Bronchial epithelial cell (primary cell): ENCODE measurements around the gene BMS1. TPM values are rescaled to one million over a fixed set of nuclear protein-coding genes. Genes with fewer than 3 reads are reported as not detected.
"Not testable (repeated sequence)": the region's sequence is repeated elsewhere in the genome, so short reads cannot be mapped to it uniquely, and the experiment has no call there.

Source experiments
- DNase-seq: peaks from one replicate; pipeline ENCODE4 v3.0.0-alpha.2; 2010; ENCODE audit warnings: low read depth
- FAIRE-seq: peaks from 2 replicates; lab custom pipeline; 2011; peaks lifted over from hg19 to GRCh38; lab: Jason Lieb, UNC
- H3K27me3 ChIP-seq: 2 replicates; pipeline ENCODE4 v1.5.1; 2011; ENCODE audit warnings: low read length; ENCODE audit not compliant: control insufficient read depth, insufficient read depth
- H3K36me3 ChIP-seq: 2 replicates; pipeline ENCODE4 v1.5.1; 2011; ENCODE audit warnings: low read length; ENCODE audit not compliant: control insufficient read depth, insufficient read depth
- H3K4me3 ChIP-seq: 2 replicates; pipeline ENCODE4 v1.5.1; 2011; ENCODE audit warnings: mild to moderate bottlenecking, low read depth, low read length, control low read depth
- CTCF ChIP-seq: IDR thresholded peaks from 2 replicates; pipeline ENCODE4 v1.5.1; 2011; ENCODE audit warnings: mild to moderate bottlenecking, moderate library complexity, low read length, control low read depth, inconsistent platforms; ENCODE audit not compliant: insufficient read depth, severe bottlenecking
- total RNA-seq: library from RNA; depleted of rRNA; stranded (reverse); fragments of >200 nt; gene quantifications from 2 replicates; pipeline ENCODE4 v1.2.1, GENCODE V29; 2014

The BMS1 gene
- total RNA-seq, 1 donor from 2014 or later, result 14.7 TPM

DNA sequence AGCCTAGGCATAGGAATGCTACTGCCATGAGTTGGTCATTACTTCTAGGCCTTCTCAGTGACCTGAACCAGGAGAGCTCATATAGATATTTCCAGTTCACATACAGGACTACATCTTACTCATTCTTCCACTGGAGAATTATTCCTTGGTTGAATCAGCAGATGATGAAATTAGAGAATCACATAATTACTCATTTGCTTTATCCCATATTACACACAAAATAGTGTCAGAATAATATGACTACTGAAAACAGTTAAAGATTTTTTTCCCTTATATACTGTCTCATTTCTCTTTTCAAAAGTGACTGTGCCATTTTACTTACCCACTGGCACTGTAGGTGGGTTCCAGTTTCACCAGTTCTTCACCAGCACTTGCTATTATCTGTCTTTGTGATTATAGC is 18.5 kb downstream of the BMS1 start:
- FAIRE-seq (no peak), DNase-seq (peak; percentile 43)
- no peaks in the 10 kb centered on the region for H3K27me3 ChIP-seq
- no peak overlapping the region for H3K4me3 ChIP-seq
- TF ChIP-seq CTCF, result no peak
- peaks cover 24% of the 10 kb centered on the region for H3K36me3 ChIP-seq

DNA sequence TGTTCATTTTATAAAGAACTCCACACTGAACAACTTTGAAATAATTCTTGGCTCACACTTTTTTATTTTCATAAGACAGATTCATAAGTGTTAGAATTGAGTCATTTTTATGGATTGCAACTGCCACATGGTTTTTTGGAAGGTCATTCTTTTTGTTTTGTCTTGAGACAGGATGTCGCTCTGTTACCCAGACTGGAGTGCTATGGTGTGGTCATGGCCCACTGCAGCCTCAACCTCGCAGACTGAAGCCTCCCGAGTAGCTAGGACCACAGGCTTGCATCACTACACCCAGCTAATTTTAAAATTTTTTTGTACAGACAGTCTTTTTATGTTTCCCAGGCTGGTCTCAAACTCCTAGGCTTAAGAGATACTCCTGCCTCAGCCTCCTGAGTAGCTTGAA is 20.3 kb downstream of the BMS1 start:
- no peaks in the 10 kb centered on the region for H3K27me3 ChIP-seq
- DNase-seq (no peak), FAIRE-seq (no peak)
- no peak for TF ChIP-seq CTCF
- no peak overlapping the region for H3K4me3 ChIP-seq
- H3K36me3 ChIP-seq, result peaks cover 15% of the 10 kb centered on the region

- FAIRE-seq, result no peak
- DNase-seq, result no peak
- Histone ChIP-seq H3K4me3 (no peak overlapping the region), H3K36me3 (peaks cover 5% of the 10 kb centered on the region), H3K27me3 (no peaks in the 10 kb centered on the region)
- TF ChIP-seq CTCF, result no peak
Observed at GRCh38 chr10:42809676-42810075, 27.1 kb downstream of the BMS1 start.

- DNase-seq (no peak), FAIRE-seq (no peak)
- Histone ChIP-seq H3K27me3 (no peaks in the 10 kb centered on the region), H3K4me3 (no peak overlapping the region), H3K36me3 (peaks cover 6% of the 10 kb centered on the region)
- TF ChIP-seq CTCF, result no peak
Observed at GRCh38 chr10:42812028-42812427, 29.4 kb downstream of the BMS1 start.

DNA sequence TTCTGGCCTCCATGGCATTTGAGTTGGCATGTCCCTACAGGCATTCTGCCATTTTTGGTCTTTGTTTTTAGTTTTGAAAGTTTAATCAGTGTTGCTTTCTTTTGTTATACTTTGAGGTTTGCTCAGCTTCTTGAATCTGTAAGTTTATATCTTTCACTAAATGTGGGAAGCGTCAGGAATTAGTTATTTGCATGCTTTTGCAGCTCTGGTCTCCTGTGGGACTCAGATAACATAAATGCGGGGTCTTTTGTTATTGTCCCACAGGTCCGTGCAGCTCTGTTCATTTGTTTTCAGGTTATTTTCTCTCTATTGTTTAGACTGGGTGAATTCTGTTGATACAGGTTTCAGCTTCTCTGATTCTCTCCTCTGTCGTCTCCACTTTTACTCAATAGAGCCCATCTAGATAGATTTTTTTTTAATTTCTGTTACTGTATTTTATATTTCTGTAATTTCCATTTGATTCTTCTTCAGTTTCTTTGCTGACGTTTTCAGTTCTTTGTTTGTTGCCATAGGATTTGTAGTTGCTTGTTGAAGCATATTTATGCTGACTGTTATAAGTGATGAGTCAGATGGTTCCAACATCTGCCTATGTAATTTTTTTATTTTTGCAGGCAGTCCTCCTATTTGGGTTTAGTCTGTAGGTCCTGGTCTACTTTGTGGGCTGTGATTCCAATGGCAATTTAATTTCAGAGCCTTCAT is 31.5 kb downstream of the BMS1 start:
- H3K36me3 ChIP-seq, result peaks cover 11% of the 10 kb centered on the region
- FAIRE-seq, result not testable (repeated sequence)
- peak; percentile 33 for DNase-seq

GRCh38 chr10:42816334-42816733 is 33.7 kb downstream of the BMS1 start:
- not testable (repeated sequence) for H3K27me3 ChIP-seq, H3K4me3 ChIP-seq, FAIRE-seq, DNase-seq
- peaks cover 11% of the 10 kb centered on the region for H3K36me3 ChIP-seq

More for the DNA sequence above, 31.5 kb downstream of the BMS1 start:
- H3K27me3 ChIP-seq, H3K4me3 ChIP-seq: not testable (repeated sequence)

DNA sequence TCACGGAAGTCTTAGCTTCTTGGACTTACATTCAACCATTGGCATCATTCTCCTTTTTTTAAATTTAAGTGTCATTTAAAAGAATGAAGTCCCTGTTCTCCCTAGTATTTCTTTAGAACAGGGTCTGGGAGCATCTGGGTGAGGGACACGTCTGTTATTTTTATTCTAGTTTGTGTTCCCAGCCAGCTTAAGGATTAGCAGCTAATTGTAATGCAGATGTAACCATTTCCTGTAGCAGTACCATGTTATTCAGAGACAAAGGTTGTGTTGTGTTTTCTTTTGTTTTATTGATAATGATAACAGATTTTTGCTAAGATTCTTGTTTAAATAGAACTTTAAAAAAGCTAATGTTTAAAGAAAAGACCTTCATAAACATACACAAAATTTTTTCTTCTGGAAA is 34.3 kb downstream of the BMS1 start:
- FAIRE-seq, result no peak
- H3K4me3 ChIP-seq, result no peak overlapping the region
- H3K36me3 ChIP-seq, result peaks cover 11% of the 10 kb centered on the region
- no peaks in the 10 kb centered on the region for H3K27me3 ChIP-seq
- DNase-seq, result no peak
- no peak for TF ChIP-seq CTCF

GRCh38 chr10:42817417-42817816 is 34.8 kb downstream of the BMS1 start:
- not testable (repeated sequence) for H3K36me3 ChIP-seq, H3K27me3 ChIP-seq, H3K4me3 ChIP-seq, DNase-seq, FAIRE-seq

DNA sequence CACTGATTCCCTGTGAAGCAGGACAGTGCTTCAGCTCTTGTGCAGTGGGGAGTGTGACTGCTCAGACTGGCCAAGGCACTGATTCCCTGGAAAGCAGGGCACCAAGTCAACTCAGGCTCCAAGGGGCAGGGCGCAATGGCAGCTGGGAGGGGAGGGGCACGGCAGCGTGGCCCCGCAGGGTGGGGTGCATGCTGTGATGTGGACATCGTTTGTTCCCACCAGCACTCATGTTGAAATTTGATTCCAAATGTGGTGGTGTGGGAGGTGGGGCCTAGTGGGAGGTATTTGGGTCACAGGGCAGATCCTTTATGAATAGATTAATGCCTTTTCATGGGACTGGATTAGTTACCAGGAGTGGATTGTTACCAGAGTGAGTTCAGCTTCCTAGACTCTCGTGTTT is 44.2 kb downstream of the BMS1 start:
- H3K36me3 ChIP-seq, DNase-seq, H3K27me3 ChIP-seq, H3K4me3 ChIP-seq, FAIRE-seq: not testable (repeated sequence)
